K562 (cell line): Measurements from ENCODE around the gene WWTR1.

ENCODE experiments used
- CTCF ChIP-seq, 3 experiments: IDR thresholded peaks in 2 of 3; conservative IDR thresholded peaks in 1 of 3; 2 replicates each; pipeline ENCODE4 v1.5.1; 2011 to 2012; ENCODE audit warnings: low read length in 3 of 3, mild to moderate bottlenecking in 3 of 3, control low read depth in 2 of 3, improper control_type of control experiment in 1 of 3, inconsistent platforms in 1 of 3, low read depth in 1 of 3, mixed read lengths in 1 of 3, moderate library complexity in 1 of 3; ENCODE audit not compliant: insufficient read depth in 2 of 3
- GTF2A2 ChIP-seq: IDR thresholded peaks from 2 replicates; pipeline ENCODE4 v1.6.1; 2016; ENCODE audit warnings: mild to moderate bottlenecking, missing genetic modification characterization, missing compliant biosample characterization
- JUND ChIP-seq, 2 experiments: IDR thresholded peaks; 2 replicates in 1 of 2; 3 replicates in 1 of 2; pipeline ENCODE4 v1.6.1; 2011; ENCODE audit warnings: borderline replicate concordance in 2 of 2, low read depth in 2 of 2, low read length in 2 of 2, improper control_type of control experiment in 1 of 2, missing biosample characterization in 1 of 2, missing genetic modification characterization in 1 of 2, missing genetic modification reagents in 1 of 2
- PHB ChIP-seq: fragments of 250-450 bp; sonication (Bioruptor Pico); IDR thresholded peaks from 2 replicates; pipeline ENCODE4 v1.5.0; 2021
- POLR2A ChIP-seq: fragments of 450-650 bp; conservative IDR thresholded peaks from 2 replicates; pipeline ENCODE4 v1.6.1; 2016
- SIRT6 ChIP-seq: IDR thresholded peaks from one replicate; pipeline ENCODE4 v1.6.1; 2012; ENCODE audit warnings: low read depth, mild to moderate bottlenecking, control low read depth, inconsistent platforms, low read length, moderate library complexity
- TCF7L2 ChIP-seq: fragments of 150-350 bp; IDR thresholded peaks from 2 replicates; pipeline ENCODE4 v1.6.1; 2016; ENCODE audit warnings: low read depth, mild to moderate bottlenecking, low read length, moderate library complexity
- USF2 ChIP-seq: sonication (generic); formaldehyde crosslinking; IDR thresholded peaks from 2 replicates; pipeline ENCODE4 v1.5.0; 2020; ENCODE audit warnings: missing genetic modification reagents
- ZFP30 ChIP-seq: fragments of 250-450 bp; sonication (Bioruptor Pico); IDR thresholded peaks from 2 replicates; pipeline ENCODE4 v1.8.0; 2022; ENCODE audit warnings: moderate library complexity, mild to moderate bottlenecking, inconsistent platforms, borderline replicate concordance
- ZNF24 ChIP-seq: fragments of 450-650 bp; IDR thresholded peaks from 2 replicates; pipeline ENCODE4 v1.6.1; 2016
- ZNF253 ChIP-seq: fragments of 250-450 bp; sonication (Bioruptor Pico); conservative IDR thresholded peaks from 2 replicates; pipeline ENCODE4 v1.6.1; 2021; ENCODE audit warnings: mild to moderate bottlenecking
- TF ChIP-seq, protein P1 (sequence below): fragments of 200-800 bp; sonication (Bioruptor generic); IDR thresholded peaks from 2 replicates; pipeline ENCODE4 v1.6.1; 2016; ENCODE audit warnings: missing genetic modification characterization, missing compliant biosample characterization
- TF ChIP-seq, protein P2 (sequence below): fragments of 450-650 bp; IDR thresholded peaks from 2 replicates; pipeline ENCODE4 v1.7.0; 2016; ENCODE audit warnings: borderline replicate concordance

DNA sequence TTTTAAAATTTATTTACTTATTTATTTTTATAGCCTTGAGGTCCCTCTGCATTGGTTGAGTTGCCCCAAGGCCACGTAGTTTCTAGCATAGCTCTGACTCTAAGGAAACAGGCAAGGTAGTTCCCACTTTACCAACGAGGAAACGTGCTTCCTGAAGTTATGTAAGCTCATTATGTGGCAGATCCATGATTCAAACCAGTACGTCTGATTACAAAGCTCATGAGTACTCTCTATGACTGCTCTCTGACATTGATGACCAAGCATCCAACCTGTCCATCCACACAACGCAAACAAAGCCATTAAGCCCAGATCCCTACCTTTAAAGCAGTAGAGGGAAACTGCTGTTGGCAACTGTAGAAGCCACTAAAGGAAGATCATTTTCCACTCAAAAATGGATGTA is 25.6 kb downstream of the WWTR1 start:
- TF ChIP-seq ZFP30 (CRISPR knock-in tag) (no peak), TCF7L2 (no peak), POLR2A (no peak), USF2 (no peak), GTF2A2 (tag) (no peak), SIRT6 (no peak), ZNF24 (no peak), ZNF253 (CRISPR knock-in tag) (no peak), JUND (IDR thresholded peaks at IDR 0.05; ENCODE audit: borderline replicate concordance, low read depth, low read length) (no peak), JUND (tag; IDR thresholded peaks at IDR 0.05; ENCODE audit: borderline replicate concordance, low read depth, low read length) (no peak), CTCF (IDR thresholded peaks at IDR 0.05 in 2 of 3, conservative IDR thresholded peaks at IDR 0.05 in 1 of 3; ENCODE audit: insufficient read depth in 2 of 3, low read depth in 1 of 3, low read length in 3 of 3) (no peak), PHB (CRISPR knock-in tag) (no peak)
- TF ChIP-seq, protein P1, sequence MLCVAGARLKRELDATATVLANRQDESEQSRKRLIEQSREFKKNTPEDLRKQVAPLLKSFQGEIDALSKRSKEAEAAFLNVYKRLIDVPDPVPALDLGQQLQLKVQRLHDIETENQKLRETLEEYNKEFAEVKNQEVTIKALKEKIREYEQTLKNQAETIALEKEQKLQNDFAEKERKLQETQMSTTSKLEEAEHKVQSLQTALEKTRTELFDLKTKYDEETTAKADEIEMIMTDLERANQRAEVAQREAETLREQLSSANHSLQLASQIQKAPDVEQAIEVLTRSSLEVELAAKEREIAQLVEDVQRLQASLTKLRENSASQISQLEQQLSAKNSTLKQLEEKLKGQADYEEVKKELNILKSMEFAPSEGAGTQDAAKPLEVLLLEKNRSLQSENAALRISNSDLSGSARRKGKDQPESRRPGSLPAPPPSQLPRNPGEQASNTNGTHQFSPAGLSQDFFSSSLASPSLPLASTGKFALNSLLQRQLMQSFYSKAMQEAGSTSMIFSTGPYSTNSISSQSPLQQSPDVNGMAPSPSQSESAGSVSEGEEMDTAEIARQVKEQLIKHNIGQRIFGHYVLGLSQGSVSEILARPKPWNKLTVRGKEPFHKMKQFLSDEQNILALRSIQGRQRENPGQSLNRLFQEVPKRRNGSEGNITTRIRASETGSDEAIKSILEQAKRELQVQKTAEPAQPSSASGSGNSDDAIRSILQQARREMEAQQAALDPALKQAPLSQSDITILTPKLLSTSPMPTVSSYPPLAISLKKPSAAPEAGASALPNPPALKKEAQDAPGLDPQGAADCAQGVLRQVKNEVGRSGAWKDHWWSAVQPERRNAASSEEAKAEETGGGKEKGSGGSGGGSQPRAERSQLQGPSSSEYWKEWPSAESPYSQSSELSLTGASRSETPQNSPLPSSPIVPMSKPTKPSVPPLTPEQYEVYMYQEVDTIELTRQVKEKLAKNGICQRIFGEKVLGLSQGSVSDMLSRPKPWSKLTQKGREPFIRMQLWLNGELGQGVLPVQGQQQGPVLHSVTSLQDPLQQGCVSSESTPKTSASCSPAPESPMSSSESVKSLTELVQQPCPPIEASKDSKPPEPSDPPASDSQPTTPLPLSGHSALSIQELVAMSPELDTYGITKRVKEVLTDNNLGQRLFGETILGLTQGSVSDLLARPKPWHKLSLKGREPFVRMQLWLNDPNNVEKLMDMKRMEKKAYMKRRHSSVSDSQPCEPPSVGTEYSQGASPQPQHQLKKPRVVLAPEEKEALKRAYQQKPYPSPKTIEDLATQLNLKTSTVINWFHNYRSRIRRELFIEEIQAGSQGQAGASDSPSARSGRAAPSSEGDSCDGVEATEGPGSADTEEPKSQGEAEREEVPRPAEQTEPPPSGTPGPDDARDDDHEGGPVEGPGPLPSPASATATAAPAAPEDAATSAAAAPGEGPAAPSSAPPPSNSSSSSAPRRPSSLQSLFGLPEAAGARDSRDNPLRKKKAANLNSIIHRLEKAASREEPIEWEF: no peak
- TF ChIP-seq, protein P2, sequence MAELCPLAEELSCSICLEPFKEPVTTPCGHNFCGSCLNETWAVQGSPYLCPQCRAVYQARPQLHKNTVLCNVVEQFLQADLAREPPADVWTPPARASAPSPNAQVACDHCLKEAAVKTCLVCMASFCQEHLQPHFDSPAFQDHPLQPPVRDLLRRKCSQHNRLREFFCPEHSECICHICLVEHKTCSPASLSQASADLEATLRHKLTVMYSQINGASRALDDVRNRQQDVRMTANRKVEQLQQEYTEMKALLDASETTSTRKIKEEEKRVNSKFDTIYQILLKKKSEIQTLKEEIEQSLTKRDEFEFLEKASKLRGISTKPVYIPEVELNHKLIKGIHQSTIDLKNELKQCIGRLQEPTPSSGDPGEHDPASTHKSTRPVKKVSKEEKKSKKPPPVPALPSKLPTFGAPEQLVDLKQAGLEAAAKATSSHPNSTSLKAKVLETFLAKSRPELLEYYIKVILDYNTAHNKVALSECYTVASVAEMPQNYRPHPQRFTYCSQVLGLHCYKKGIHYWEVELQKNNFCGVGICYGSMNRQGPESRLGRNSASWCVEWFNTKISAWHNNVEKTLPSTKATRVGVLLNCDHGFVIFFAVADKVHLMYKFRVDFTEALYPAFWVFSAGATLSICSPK: no peak
